Testis (tissue), 3 donors: Measurements from ENCODE around the gene COCH. TPM values are rescaled to one million over a fixed set of nuclear protein-coding genes. Genes with fewer than 3 reads are reported as not detected.
"Not testable (repeated sequence)": the region's sequence is repeated elsewhere in the genome, so short reads cannot be mapped to it uniquely, and the experiment has no call there.

Experiments
- DNase-seq: peaks from one replicate; pipeline ENCODE4 v3.0.0-alpha.2; 2019
- H3K27ac ChIP-seq, 2 donors: fragments of 200-600 bp; sonication (generic); one replicate each; pipeline ENCODE4 v1.5.1; 2019
- H3K27me3 ChIP-seq: fragments of 200-600 bp; sonication (generic); one replicate; pipeline ENCODE4 v1.5.1; 2019
- H3K36me3 ChIP-seq: fragments of 200-600 bp; sonication (generic); one replicate; pipeline ENCODE4 v1.5.1; 2017; ENCODE audit warnings: low read depth; ENCODE audit errors: missing control alignments
- H3K4me1 ChIP-seq: fragments of 200-600 bp; sonication (generic); one replicate; pipeline ENCODE4 v1.5.1; 2019
- H3K4me3 ChIP-seq, 2 donors: fragments of 200-600 bp; sonication (generic); one replicate each; pipeline ENCODE4 v1.5.1; 2017 to 2019
- H3K9me3 ChIP-seq: fragments of 200-600 bp; sonication (generic); one replicate; pipeline ENCODE4 v1.5.1; 2017
- POLR2A ChIP-seq: fragments of 450-650 bp; IDR thresholded peaks from one replicate; pipeline ENCODE4 v1.6.1; 2017; ENCODE audit warnings: antibody characterized with exemption, mild to moderate bottlenecking, moderate library complexity
- WGBS, 2 donors: methylation state at CpG; one replicate each; pipeline ENCODE4 v1.1.5; 2018; 5-methylcytosine and 5-hydroxymethylcytosine counted together
- intact Hi-C: fragments of 100-400 bp; cut with DNase I; formaldehyde crosslinking; loops from one replicate; pipeline ENCODE4 v1.15.1; 2023; ENCODE audit warnings: low total_unique reads
- polyA plus RNA-seq: library from polyadenylated mRNA; stranded (reverse); fragments of 350-450 nt; fragmentation: Illumina TruSeq; extraction: RNeasy Lipid Tissue Mini Kit (QIAGEN cat#74804); gene quantifications from one replicate; pipeline ENCODE4 v1.2.3, GENCODE V29; 2014; ENCODE audit warnings: low read depth, low replicate concordance; ENCODE audit not compliant: insufficient read depth
- total RNA-seq, 2 donors: library from RNA; depleted of rRNA; stranded (reverse); fragments of >200 nt; gene quantifications; one replicate each; pipeline ENCODE4 v1.2.3, GENCODE V29; 2016
- TF ChIP-seq, protein P1 (sequence below), 3 experiments: fragments of 450-650 bp in 2 of 3; fragments of 200-600 bp in 1 of 3; sonication (generic) in 1 of 3; IDR thresholded peaks; one replicate each; pipeline ENCODE4 v1.5.1; 2016 to 2019; ENCODE audit warnings: antibody characterized with exemption in 3 of 3, mild to moderate bottlenecking in 2 of 3, moderate library complexity in 1 of 3

The COCH gene
- total and polyA plus RNA-seq, 3 donors from 2014 or later: 2.2 to 5.0 (median 3.0) TPM

DNA sequence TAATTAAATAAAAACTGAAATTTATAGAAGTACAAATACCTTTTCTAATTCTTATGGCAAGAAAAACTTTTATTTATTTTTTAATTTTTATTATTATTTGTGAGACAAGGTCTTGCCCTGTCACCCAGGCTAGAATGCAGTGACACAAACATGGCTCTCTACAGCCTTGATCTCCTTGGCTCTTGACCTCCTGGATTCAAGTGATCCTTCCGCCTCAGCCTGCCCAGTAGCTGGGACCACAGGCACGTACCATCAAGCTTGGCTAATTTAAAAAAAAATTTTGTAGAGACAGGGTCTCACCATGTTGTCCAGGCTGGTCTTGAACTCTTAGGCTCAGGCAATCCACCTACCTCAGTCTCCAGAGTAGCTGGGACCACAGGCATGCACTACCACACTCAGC is 47.4 kb downstream of the COCH start:
- intact Hi-C loops: no loop called here
- no peaks in the 10 kb centered on the region for H3K27me3 ChIP-seq
- H3K36me3 ChIP-seq: no peaks in the 10 kb centered on the region
- no peak overlapping the region for H3K4me3 ChIP-seq
- H3K27ac ChIP-seq: no peak overlapping the region
- 79 to 89% methylated on average over 2 of the region's 2 CpGs for WGBS, 2 donors
- TF ChIP-seq, protein P1, sequence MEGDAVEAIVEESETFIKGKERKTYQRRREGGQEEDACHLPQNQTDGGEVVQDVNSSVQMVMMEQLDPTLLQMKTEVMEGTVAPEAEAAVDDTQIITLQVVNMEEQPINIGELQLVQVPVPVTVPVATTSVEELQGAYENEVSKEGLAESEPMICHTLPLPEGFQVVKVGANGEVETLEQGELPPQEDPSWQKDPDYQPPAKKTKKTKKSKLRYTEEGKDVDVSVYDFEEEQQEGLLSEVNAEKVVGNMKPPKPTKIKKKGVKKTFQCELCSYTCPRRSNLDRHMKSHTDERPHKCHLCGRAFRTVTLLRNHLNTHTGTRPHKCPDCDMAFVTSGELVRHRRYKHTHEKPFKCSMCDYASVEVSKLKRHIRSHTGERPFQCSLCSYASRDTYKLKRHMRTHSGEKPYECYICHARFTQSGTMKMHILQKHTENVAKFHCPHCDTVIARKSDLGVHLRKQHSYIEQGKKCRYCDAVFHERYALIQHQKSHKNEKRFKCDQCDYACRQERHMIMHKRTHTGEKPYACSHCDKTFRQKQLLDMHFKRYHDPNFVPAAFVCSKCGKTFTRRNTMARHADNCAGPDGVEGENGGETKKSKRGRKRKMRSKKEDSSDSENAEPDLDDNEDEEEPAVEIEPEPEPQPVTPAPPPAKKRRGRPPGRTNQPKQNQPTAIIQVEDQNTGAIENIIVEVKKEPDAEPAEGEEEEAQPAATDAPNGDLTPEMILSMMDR (IDR thresholded peaks at IDR 0.05): no peak
- no peak for TF ChIP-seq POLR2A
- no peak for DNase-seq
- H3K9me3 ChIP-seq: no peaks in the 10 kb centered on the region
- no peaks in the 10 kb centered on the region for H3K4me1 ChIP-seq

- DNase-seq: no peak
- Histone ChIP-seq H3K4me1 (no peaks in the 10 kb centered on the region), H3K9me3 (no peaks in the 10 kb centered on the region), H3K27ac (no peak overlapping the region), H3K27me3 (no peaks in the 10 kb centered on the region), H3K4me3 (no peak overlapping the region), H3K36me3 (no peaks in the 10 kb centered on the region)
- no peak for TF ChIP-seq POLR2A
- TF ChIP-seq, protein P1 (IDR thresholded peaks at IDR 0.05): no peak
- 80 to 82% methylated on average over 2 of the region's 2 CpGs for WGBS, 2 donors
- intact Hi-C loops: no loop called here
These were observed 50.9 kb downstream of the COCH start for GRCh38 chr14:30925254-30925653.

GRCh38 chr14:30928462-30928861 is 54.1 kb downstream of the COCH start:
- Histone ChIP-seq H3K27me3 (no peaks in the 10 kb centered on the region), H3K36me3 (no peaks in the 10 kb centered on the region), H3K4me1 (no peaks in the 10 kb centered on the region), H3K4me3 (no peak overlapping the region), H3K9me3 (no peaks in the 10 kb centered on the region), H3K27ac (no peak overlapping the region)
- DNase-seq: no peak
- intact Hi-C loops: no loop called here
- TF ChIP-seq, protein P1 (IDR thresholded peaks at IDR 0.05): no peak
- TF ChIP-seq POLR2A: no peak

DNA sequence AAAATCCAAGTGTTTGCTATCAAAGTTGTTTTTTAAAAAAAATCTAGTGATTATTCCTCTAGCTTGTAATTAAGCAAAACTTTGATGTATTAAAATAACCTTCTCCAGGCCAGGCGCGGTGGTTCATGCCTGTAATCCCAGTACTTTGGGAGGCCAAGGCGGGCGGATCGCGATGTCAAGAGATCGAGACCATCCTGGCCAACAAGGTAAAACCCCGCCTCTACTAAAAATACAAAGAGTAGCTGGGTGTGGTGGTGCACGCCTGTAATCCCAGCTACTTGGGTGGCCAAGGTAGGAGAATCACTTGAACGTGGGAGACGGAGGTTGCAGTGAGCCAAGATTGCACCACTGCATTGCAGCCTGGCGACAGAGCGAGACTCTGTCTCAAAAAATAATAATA is 59.6 kb downstream of the COCH start:
- H3K9me3 ChIP-seq, H3K27ac ChIP-seq, H3K27me3 ChIP-seq, DNase-seq, intact Hi-C loops, H3K4me1 ChIP-seq, H3K4me3 ChIP-seq, H3K36me3 ChIP-seq: not testable (repeated sequence)
- WGBS, 2 donors: 96 to 97% methylated on average over 13 of the region's 13 CpGs

GRCh38 chr14:30935445-30935844 is 61.1 kb downstream of the COCH start:
- Histone ChIP-seq H3K27ac (no peak overlapping the region), H3K4me1 (no peaks in the 10 kb centered on the region), H3K27me3 (no peaks in the 10 kb centered on the region), H3K4me3 (no peak overlapping the region), H3K36me3 (no peaks in the 10 kb centered on the region), H3K9me3 (no peaks in the 10 kb centered on the region)
- 77 to 84% methylated on average over 2 of the region's 2 CpGs for WGBS, 2 donors
- TF ChIP-seq POLR2A: no peak
- TF ChIP-seq, protein P1 (IDR thresholded peaks at IDR 0.05): no peak
- DNase-seq: no peak
- intact Hi-C loops: no loop called here
